ENCODE data around the gene LASP1NB.

DNA sequence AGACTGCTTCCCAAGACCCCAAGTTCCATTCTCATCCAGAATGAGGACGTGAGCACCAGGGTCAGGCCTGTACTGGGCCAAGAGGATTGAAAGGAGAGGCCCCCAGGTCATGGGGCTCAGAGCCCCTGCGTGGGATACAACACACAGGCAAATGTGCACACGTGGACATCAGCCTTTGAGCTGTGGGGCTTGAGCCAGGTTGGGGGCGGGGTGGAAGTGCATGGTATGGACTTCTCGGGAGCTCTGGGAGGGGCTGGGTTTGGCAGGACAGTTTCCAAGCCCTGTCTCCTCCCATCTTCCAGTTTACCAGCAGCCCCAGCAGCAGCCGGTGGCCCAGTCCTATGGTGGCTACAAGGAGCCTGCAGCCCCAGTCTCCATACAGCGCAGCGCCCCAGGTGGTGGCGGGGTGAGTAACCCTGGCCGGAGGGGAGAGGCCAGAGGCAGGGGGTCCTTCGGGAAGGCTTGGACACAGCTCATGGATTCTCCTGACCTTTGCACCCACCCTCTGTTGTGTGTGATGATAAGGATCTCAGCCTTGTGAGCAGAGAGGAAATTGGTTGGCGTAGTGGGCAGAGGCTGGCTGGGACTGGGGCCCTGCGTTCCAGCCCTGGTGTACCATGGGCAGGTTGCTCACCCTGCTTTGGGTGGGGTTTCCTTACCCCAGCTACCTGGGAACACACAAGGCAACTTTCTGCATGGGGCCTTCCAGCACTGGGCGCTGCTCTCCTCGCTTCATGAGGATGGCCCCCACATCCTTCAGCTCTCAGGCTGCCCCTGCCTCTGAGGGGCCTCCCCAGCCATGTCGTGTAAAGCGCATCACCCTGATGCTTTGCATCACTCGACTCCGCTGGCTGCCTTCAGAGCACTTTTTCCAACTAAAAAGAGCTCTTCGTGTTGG, 10.4 kb upstream of the LASP1NB start:
- no peak for TF ChIP-seq TCF7L2 (IDR thresholded peaks at IDR 0.05; ENCODE audit: low read depth, low read length)
- TF ChIP-seq CTCF (IDR thresholded peaks at IDR 0.05), result no peak
- TF ChIP-seq REST (IDR thresholded peaks at IDR 0.05; ENCODE audit: insufficient read depth in 1 of 2, low read depth in 2 of 2, low read length in 1 of 2), result no peak

Measured in Panc1 (cell line).